Ovary (tissue), 3 donors: ENCODE results near the gene CPA4.

Source experiments
- POLR2A ChIP-seq: fragments of 450-650 bp; IDR thresholded peaks from one replicate; pipeline ENCODE4 v1.6.1; 2017; ENCODE audit warnings: antibody characterized with exemption, mild to moderate bottlenecking, moderate library complexity
- TF ChIP-seq, protein P1 (sequence below), 3 donors: fragments of 450-650 bp in 2 of 3; fragments of 200-600 bp in 1 of 3; IDR thresholded peaks; one replicate each; pipeline versions ENCODE4 v1.5.1 to v1.8.0; 2016 to 2022; ENCODE audit warnings: antibody characterized with exemption in 3 of 3, mild to moderate bottlenecking in 1 of 3
- donor health status: DM: no; HTN: no; CAD: no.

DNA sequence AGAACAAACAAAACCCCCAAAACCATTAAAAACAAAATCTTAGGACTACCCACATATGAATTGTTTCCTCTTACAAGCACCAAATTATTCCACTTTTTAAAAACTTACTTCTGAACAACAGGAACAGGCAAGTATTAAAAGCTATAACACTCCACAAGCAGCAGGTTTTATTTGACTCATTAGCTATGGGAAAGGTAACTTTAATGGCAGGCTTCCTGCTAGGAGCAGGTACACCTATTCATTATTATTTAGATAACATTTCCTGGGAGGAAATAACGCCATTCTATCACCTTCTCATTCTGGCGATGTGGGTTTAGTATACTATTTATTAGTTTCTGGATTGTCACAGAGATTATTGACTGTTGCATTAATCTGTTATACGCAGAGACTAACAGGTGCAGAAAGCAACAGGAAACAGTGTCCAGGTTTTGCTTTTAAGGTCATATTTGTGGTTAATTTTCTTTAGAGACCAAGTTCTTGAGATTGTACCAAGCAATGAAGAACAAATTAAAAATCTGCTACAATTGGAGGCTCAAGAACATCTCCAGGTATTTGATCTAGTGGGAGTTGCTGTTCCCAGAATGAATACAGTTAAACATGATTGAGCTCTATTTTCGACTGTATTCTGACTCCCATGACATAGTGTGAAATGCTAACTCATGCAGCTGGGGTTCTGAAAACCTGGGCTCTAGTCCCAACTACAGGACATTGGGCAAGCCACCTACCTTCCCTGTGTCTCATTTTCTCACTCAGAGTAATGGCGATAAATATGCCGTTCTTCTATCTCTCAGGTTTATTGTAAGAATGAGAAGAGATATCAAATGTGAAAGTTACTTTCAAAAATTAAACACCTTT lies 24.3 kb upstream of the CPA4 start:
- TF ChIP-seq POLR2A: no peak
- TF ChIP-seq, protein P1, sequence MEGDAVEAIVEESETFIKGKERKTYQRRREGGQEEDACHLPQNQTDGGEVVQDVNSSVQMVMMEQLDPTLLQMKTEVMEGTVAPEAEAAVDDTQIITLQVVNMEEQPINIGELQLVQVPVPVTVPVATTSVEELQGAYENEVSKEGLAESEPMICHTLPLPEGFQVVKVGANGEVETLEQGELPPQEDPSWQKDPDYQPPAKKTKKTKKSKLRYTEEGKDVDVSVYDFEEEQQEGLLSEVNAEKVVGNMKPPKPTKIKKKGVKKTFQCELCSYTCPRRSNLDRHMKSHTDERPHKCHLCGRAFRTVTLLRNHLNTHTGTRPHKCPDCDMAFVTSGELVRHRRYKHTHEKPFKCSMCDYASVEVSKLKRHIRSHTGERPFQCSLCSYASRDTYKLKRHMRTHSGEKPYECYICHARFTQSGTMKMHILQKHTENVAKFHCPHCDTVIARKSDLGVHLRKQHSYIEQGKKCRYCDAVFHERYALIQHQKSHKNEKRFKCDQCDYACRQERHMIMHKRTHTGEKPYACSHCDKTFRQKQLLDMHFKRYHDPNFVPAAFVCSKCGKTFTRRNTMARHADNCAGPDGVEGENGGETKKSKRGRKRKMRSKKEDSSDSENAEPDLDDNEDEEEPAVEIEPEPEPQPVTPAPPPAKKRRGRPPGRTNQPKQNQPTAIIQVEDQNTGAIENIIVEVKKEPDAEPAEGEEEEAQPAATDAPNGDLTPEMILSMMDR (IDR thresholded peaks at IDR 0.05): no peak
